HepG2 (cell line): Measurements from ENCODE around the gene DCUN1D2.

Experiments
- CHD2 ChIP-seq: IDR thresholded peaks from 2 replicates; pipeline ENCODE4 v1.6.1; 2011; ENCODE audit warnings: low read depth, low read length, improper control_type of control experiment
- DRAP1 ChIP-seq: IDR thresholded peaks from 2 replicates; pipeline ENCODE4 v1.6.1; 2016; ENCODE audit warnings: missing genetic modification reagents, missing compliant biosample characterization
- HIVEP1 ChIP-seq: sonication (generic); formaldehyde crosslinking; IDR thresholded peaks from 2 replicates; pipeline ENCODE4 v1.4.0; 2020; ENCODE audit warnings: mild to moderate bottlenecking, missing genetic modification reagents
- HNRNPK ChIP-seq: fragments of 200-400 bp; formaldehyde crosslinking; IDR thresholded peaks from 2 replicates; pipeline ENCODE4 v1.6.1; 2018; ENCODE audit warnings: low read length, low read depth, moderate library complexity, mild to moderate bottlenecking; ENCODE audit not compliant: poor library complexity, severe bottlenecking
- NFKB2 ChIP-seq: sonication (generic); formaldehyde crosslinking; IDR thresholded peaks from 2 replicates; pipeline ENCODE4 v1.4.0; 2020; ENCODE audit warnings: missing genetic modification reagents, borderline replicate concordance
- NFYB ChIP-seq: sonication (generic); formaldehyde crosslinking; IDR thresholded peaks from 2 replicates; pipeline ENCODE4 v1.4.0; 2020; ENCODE audit warnings: missing genetic modification reagents
- RAD21 ChIP-seq: fragments of 450-650 bp; formaldehyde crosslinking; IDR thresholded peaks from 2 replicates; pipeline ENCODE4 v1.5.0; 2020; ENCODE audit warnings: mild to moderate bottlenecking
- RBFOX2 ChIP-seq: fragments of 200-400 bp; formaldehyde crosslinking; IDR thresholded peaks from 2 replicates; pipeline ENCODE4 v1.6.1; 2017; ENCODE audit warnings: low read depth, mild to moderate bottlenecking, low read length
- ZBTB20 ChIP-seq: sonication (generic); formaldehyde crosslinking; IDR thresholded peaks from 2 replicates; pipeline ENCODE4 v1.8.1; 2023; ENCODE audit warnings: missing genetic modification reagents, low read depth, mild to moderate bottlenecking, borderline replicate concordance
- ZBTB7A ChIP-seq: sonication (generic); formaldehyde crosslinking; IDR thresholded peaks from 2 replicates; pipeline ENCODE4 v1.8.0; 2022; ENCODE audit warnings: mild to moderate bottlenecking, missing genetic modification reagents
- ZNF3 ChIP-seq: IDR thresholded peaks from 2 replicates; pipeline ENCODE4 v1.7.0; 2017; ENCODE audit warnings: inconsistent platforms
- TF ChIP-seq, protein P1 (sequence below): sonication (generic); formaldehyde crosslinking; IDR thresholded peaks from 2 replicates; pipeline ENCODE4 v1.5.0; 2020; ENCODE audit warnings: mild to moderate bottlenecking, missing genetic modification reagents, moderate library complexity

DNA sequence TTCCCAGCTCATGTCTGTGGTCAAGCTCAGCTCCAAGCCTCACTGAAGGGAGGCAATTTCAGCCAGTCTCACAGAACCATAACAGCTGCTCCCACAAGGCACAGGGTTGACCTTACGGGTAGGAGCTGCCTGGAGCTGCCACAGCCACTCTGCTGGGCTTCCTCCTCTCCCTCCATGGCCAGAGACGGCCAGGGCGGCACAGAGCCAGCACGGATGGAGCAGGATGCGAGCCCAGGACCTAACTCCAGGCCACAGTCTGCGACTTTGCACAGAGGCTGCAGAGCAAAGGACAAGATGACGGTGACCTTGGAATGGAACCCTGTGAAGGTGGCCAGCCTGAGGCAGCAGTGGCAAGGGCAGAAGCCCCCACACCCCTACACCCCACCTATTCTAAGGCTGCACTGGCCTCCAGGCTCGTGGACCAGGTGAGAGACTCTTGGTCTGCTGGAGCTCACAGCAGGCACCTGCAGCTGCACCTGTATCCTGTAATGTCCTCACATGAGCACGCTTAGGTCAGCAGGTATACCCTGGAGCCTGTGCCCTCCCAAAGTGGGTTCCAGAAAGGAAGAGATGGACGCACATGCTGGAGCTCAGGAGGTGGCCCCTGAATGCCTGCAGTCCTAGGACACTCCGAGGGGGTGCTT lies 66.9 kb downstream of the DCUN1D2 start:
- no peak for TF ChIP-seq NFYB (CRISPR knock-in tag)
- no peak for TF ChIP-seq ZBTB7A (CRISPR knock-in tag)
- no peak for TF ChIP-seq ZBTB20 (CRISPR knock-in tag)
- no peak for TF ChIP-seq DRAP1 (CRISPR knock-in tag)
- no peak for TF ChIP-seq ZNF3 (CRISPR knock-in tag)
- no peak for TF ChIP-seq RBFOX2
- no peak for TF ChIP-seq HIVEP1
- TF ChIP-seq HNRNPK: no peak
- no peak for TF ChIP-seq CHD2
- no peak for TF ChIP-seq RAD21
- TF ChIP-seq, protein P1, sequence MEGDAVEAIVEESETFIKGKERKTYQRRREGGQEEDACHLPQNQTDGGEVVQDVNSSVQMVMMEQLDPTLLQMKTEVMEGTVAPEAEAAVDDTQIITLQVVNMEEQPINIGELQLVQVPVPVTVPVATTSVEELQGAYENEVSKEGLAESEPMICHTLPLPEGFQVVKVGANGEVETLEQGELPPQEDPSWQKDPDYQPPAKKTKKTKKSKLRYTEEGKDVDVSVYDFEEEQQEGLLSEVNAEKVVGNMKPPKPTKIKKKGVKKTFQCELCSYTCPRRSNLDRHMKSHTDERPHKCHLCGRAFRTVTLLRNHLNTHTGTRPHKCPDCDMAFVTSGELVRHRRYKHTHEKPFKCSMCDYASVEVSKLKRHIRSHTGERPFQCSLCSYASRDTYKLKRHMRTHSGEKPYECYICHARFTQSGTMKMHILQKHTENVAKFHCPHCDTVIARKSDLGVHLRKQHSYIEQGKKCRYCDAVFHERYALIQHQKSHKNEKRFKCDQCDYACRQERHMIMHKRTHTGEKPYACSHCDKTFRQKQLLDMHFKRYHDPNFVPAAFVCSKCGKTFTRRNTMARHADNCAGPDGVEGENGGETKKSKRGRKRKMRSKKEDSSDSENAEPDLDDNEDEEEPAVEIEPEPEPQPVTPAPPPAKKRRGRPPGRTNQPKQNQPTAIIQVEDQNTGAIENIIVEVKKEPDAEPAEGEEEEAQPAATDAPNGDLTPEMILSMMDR: no peak
- TF ChIP-seq NFKB2: no peak
